SU-DHL-6 (cell line): ENCODE results near the gene CAMK2D.

Experiments
- EZH2phosphoT487 ChIP-seq: fragments of 200-600 bp; sonication (generic), shearing (Covaris generic); conservative IDR thresholded peaks from 2 replicates; pipeline ENCODE4 v1.6.1; 2018; ENCODE audit warnings: mild to moderate bottlenecking, antibody characterized with exemption, low read length, moderate library complexity, mixed read lengths
- TF ChIP-seq, protein P1 (sequence below): fragments of 200-600 bp; sonication (generic); IDR thresholded peaks from one replicate; pipeline ENCODE4 v1.5.1; 2017; ENCODE audit warnings: antibody characterized with exemption, mild to moderate bottlenecking, low read length, moderate library complexity; ENCODE audit not compliant: insufficient read depth, poor library complexity, severe bottlenecking

GRCh38 chr4:113469926-113470325, 291.6 kb downstream of the CAMK2D start:
- TF ChIP-seq, protein P1, sequence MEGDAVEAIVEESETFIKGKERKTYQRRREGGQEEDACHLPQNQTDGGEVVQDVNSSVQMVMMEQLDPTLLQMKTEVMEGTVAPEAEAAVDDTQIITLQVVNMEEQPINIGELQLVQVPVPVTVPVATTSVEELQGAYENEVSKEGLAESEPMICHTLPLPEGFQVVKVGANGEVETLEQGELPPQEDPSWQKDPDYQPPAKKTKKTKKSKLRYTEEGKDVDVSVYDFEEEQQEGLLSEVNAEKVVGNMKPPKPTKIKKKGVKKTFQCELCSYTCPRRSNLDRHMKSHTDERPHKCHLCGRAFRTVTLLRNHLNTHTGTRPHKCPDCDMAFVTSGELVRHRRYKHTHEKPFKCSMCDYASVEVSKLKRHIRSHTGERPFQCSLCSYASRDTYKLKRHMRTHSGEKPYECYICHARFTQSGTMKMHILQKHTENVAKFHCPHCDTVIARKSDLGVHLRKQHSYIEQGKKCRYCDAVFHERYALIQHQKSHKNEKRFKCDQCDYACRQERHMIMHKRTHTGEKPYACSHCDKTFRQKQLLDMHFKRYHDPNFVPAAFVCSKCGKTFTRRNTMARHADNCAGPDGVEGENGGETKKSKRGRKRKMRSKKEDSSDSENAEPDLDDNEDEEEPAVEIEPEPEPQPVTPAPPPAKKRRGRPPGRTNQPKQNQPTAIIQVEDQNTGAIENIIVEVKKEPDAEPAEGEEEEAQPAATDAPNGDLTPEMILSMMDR, result no peak
- no peak for TF ChIP-seq EZH2phosphoT487
